ENCODE data around the gene LRMDA.

- TF ChIP-seq EZH2phosphoT487 (IDR thresholded peaks at IDR 0.05; ENCODE audit: borderline replicate concordance) (no peak), CTCF (conservative IDR thresholded peaks at IDR 0.05; ENCODE audit: low read length) (no peak)
These were observed 28.1 kb upstream of the LRMDA start for GRCh38 chr10:75403144-75403938.

All from Loucy (cell line).